Measurements from ENCODE around the gene CIROP. TPM values are rescaled to one million over a fixed set of nuclear protein-coding genes. Genes with fewer than 3 reads are reported as not detected.
A peak's percentile ranks its signal among the peaks of the same experiment; 100 is the strongest.

Gene CIROP
- total and polyA plus RNA-seq, 2 donors from 2014 or later: not detected

DNA sequence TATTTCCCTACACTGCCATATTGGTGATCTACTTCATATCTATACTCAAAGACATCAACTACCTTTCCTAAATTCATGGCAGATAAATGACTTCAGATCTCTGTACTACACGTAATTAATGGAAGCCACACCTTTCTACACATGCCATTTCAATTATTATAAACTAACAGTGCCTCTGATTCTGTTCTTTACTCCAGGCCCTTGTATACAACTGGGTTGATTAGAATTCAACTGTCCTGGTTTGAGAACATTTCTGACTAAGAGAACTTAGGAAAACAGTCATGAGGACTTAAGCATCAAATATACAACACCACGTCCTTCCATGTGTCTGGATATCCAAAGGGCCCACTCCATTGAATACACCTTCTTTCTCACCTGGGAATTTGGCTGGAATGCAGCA is 11.7 kb downstream of the CIROP start:
- no peak for FAIRE-seq
- Histone ChIP-seq H3K9ac (ENCODE audit: low read length in 3 of 3) (no peak overlapping the region), H3K27me3 (ENCODE audit: control insufficient read depth, insufficient read depth, low read length) (no peaks in the 10 kb centered on the region), H3K9me3 (ENCODE audit: control insufficient read depth in 2 of 3, insufficient read depth in 1 of 3, low read length in 3 of 3) (no peaks in the 10 kb centered on the region), H3K36me3 (ENCODE audit: control insufficient read depth in 2 of 3, insufficient read depth in 3 of 3, low read length in 3 of 3) (peaks cover 13 to 26% (median 19%) of the 10 kb centered on the region in 3 donors), H3K4me3 (ENCODE audit: low read length in 3 of 3) (peak overlapping the region in 2 of 3 donors; percentile 79 to 97), H3K4me1 (ENCODE audit: control insufficient read depth in 2 of 3, insufficient read depth in 2 of 3, low read depth in 1 of 3, low read length in 3 of 3) (peaks cover 0 to 7% (median 2%) of the 10 kb centered on the region in 3 donors), H3K27ac (ENCODE audit: low read depth in 2 of 2, low read length in 2 of 2) (no peak overlapping the region)
- DNase-seq: no peak
- intact Hi-C loops (cut with DNase I): no loop called here
- TF ChIP-seq, protein P1, sequence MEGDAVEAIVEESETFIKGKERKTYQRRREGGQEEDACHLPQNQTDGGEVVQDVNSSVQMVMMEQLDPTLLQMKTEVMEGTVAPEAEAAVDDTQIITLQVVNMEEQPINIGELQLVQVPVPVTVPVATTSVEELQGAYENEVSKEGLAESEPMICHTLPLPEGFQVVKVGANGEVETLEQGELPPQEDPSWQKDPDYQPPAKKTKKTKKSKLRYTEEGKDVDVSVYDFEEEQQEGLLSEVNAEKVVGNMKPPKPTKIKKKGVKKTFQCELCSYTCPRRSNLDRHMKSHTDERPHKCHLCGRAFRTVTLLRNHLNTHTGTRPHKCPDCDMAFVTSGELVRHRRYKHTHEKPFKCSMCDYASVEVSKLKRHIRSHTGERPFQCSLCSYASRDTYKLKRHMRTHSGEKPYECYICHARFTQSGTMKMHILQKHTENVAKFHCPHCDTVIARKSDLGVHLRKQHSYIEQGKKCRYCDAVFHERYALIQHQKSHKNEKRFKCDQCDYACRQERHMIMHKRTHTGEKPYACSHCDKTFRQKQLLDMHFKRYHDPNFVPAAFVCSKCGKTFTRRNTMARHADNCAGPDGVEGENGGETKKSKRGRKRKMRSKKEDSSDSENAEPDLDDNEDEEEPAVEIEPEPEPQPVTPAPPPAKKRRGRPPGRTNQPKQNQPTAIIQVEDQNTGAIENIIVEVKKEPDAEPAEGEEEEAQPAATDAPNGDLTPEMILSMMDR (IDR thresholded peaks at IDR 0.05; ENCODE audit: borderline replicate concordance, extremely low read depth, insufficient read depth): no peak

DNA sequence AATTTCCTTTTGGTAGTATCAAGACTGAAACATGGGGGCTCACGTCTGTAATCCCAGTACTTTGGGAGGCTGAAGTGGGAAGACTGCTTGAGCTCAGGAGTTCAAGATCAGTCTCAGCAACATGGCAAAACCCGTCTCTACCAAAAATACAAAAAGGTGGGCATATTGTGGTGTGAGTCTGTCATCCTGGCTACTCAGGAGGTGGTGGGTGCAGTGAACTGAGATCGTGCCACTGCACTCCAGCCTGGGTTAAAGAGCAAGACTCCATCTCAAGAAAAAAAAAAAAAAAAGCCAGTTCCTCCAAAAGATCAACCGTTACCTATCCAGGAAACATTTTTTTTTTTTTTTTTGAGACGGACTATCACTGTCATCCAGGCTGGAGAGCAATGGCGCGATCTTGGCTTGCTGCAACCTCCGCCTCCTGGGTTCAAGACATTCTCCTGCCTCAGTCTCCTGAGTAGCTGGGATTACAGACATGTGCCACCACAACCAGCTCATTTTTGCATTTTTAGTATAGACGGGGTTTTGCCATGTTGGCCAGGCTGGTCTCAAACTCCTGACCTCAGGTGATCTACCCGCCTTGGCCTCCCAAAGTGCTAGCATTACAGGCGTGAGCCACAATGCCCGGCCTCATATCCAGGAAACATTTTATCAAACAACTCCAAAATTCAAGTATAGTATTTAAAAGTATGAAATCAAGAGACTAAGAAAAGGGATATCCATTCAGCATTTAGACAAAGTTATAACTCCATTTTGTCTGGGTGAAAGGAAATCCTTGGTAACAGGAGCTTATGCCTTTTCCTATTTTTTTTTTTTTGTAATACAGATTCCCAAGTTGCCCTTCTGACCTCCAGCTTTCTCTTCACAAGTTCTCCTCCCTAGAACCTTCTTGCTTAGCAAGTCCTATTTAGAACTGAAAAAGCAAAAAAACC is 13.2 kb downstream of the CIROP start:
- H3K36me3 ChIP-seq (ENCODE audit: control insufficient read depth in 2 of 3, insufficient read depth in 3 of 3, low read length in 3 of 3): peaks cover 10 to 27% (median 26%) of the 10 kb centered on the region in 3 donors
- no peak overlapping the region for H3K9ac ChIP-seq (ENCODE audit: low read length in 3 of 3)
- no peaks in the 10 kb centered on the region for H3K9me3 ChIP-seq (ENCODE audit: control insufficient read depth in 2 of 3, insufficient read depth in 1 of 3, low read length in 3 of 3)
- peaks cover 0 to 7% (median 0%) of the 10 kb centered on the region in 3 donors for H3K4me1 ChIP-seq (ENCODE audit: control insufficient read depth in 2 of 3, insufficient read depth in 2 of 3, low read depth in 1 of 3, low read length in 3 of 3)
- DNase-seq (no peak), FAIRE-seq (no peak)
- intact Hi-C loops (cut with DNase I): no loop called here
- no peaks in the 10 kb centered on the region for H3K27me3 ChIP-seq (ENCODE audit: control insufficient read depth, insufficient read depth, low read length)
- no peak overlapping the region for H3K4me3 ChIP-seq (ENCODE audit: low read length in 3 of 3)
- TF ChIP-seq, protein P1 (IDR thresholded peaks at IDR 0.05; ENCODE audit: borderline replicate concordance, extremely low read depth, insufficient read depth): no peak
- H3K27ac ChIP-seq (ENCODE audit: low read depth in 2 of 2, low read length in 2 of 2): no peak overlapping the region

DNA sequence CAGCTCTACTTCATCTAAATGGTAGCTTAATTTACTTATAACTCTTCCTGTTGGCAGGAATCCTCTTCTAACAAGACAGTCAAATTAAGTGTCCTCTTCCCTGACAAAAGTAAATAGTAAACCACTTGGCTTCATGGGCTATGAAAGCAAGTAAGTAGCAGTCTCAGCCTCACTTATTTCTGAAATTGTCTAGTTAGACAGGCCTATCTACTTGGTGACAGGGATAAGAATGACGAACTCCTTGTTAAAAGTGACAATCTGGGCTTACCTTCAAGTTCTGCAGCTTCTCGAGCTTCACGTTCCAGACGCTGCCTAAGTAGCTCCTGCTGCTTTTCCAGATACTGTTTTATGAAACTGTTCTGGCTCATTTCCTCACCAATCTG is 14.5 kb downstream of the CIROP start:
- H3K9me3 ChIP-seq (ENCODE audit: control insufficient read depth in 2 of 3, insufficient read depth in 1 of 3, low read length in 3 of 3): no peaks in the 10 kb centered on the region
- no peak overlapping the region for H3K4me3 ChIP-seq (ENCODE audit: low read length in 3 of 3)
- DNase-seq (no peak), FAIRE-seq (no peak)
- TF ChIP-seq, protein P1 (IDR thresholded peaks at IDR 0.05; ENCODE audit: borderline replicate concordance, extremely low read depth, insufficient read depth): no peak
- H3K4me1 ChIP-seq (ENCODE audit: control insufficient read depth in 2 of 3, insufficient read depth in 2 of 3, low read depth in 1 of 3, low read length in 3 of 3): peaks cover 0 to 7% (median 0%) of the 10 kb centered on the region in 3 donors
- intact Hi-C loops (cut with DNase I): no loop called here
- H3K9ac ChIP-seq (ENCODE audit: low read length in 3 of 3): no peak overlapping the region
- H3K36me3 ChIP-seq (ENCODE audit: control insufficient read depth in 2 of 3, insufficient read depth in 3 of 3, low read length in 3 of 3): peaks cover 13 to 39% (median 33%) of the 10 kb centered on the region in 3 donors
- no peak overlapping the region for H3K27ac ChIP-seq (ENCODE audit: low read depth in 2 of 2, low read length in 2 of 2)
- H3K27me3 ChIP-seq (ENCODE audit: control insufficient read depth, insufficient read depth, low read length): no peaks in the 10 kb centered on the region
